Keratinocyte (primary cell): ENCODE measurements around the gene ASF1A. TPM values are rescaled to one million over a fixed set of nuclear protein-coding genes. Genes with fewer than 3 reads are reported as not detected.

Experiments used
- DNase-seq: peaks from one replicate; pipeline ENCODE4 v3.0.0-alpha.2; 2011; ENCODE audit warnings: low read depth, missing footprints, low spot score
- FAIRE-seq: peaks from 2 replicates; lab custom pipeline; 2011; peaks lifted over from hg19 to GRCh38; lab: Jason Lieb, UNC
- H2AFZ ChIP-seq: 2 replicates; pipeline ENCODE4 v1.6.0; 2012; ENCODE audit warnings: low read length, control low read depth, inconsistent platforms; ENCODE audit not compliant: control insufficient read depth
- H3K27ac ChIP-seq: 2 replicates; pipeline ENCODE4 v1.5.1; 2011; ENCODE audit warnings: low read length; ENCODE audit not compliant: control insufficient read depth, insufficient read depth
- H3K27me3 ChIP-seq: 3 replicates; pipeline ENCODE4 v1.6.0; 2011; ENCODE audit warnings: low read length; ENCODE audit not compliant: control insufficient read depth, insufficient read depth; ENCODE audit errors: extremely low read depth
- H3K36me3 ChIP-seq, 2 experiments: 2 replicates in 1 of 2; 3 replicates in 1 of 2; pipeline ENCODE4 v1.5.1; 2011; ENCODE audit warnings: low read length in 2 of 2, mild to moderate bottlenecking in 1 of 2; ENCODE audit not compliant: control insufficient read depth in 2 of 2, insufficient read depth in 2 of 2; ENCODE audit errors: extremely low read depth in 1 of 2
- H3K4me1 ChIP-seq: 3 replicates; pipeline ENCODE4 v1.5.1; 2011; ENCODE audit warnings: low read length; ENCODE audit not compliant: control insufficient read depth, insufficient read depth; ENCODE audit errors: extremely low read depth
- H3K4me2 ChIP-seq: 3 replicates; pipeline ENCODE4 v1.6.0; 2011; ENCODE audit warnings: low read depth, low read length; ENCODE audit not compliant: control insufficient read depth, insufficient read depth; ENCODE audit errors: extremely low read depth
- H3K4me3 ChIP-seq, 3 experiments: fragments of 200-600 bp in 1 of 3; sonication (generic) in 1 of 3; 2 replicates in 2 of 3; 3 replicates in 1 of 3; pipeline ENCODE4 v1.5.1; 2011 to 2016; ENCODE audit warnings: low read length in 3 of 3, mild to moderate bottlenecking in 3 of 3, control low read depth in 2 of 3, inconsistent platforms in 1 of 3, low read depth in 1 of 3, mixed read lengths in 1 of 3, mixed run types in 1 of 3, moderate library complexity in 1 of 3; ENCODE audit not compliant: control insufficient read depth in 2 of 3, insufficient read depth in 2 of 3; ENCODE audit errors: extremely low read depth in 1 of 3
- H3K79me2 ChIP-seq: 2 replicates; pipeline ENCODE4 v1.6.0; 2012; ENCODE audit warnings: low read length; ENCODE audit not compliant: control insufficient read depth, insufficient read depth
- H3K9ac ChIP-seq: 3 replicates; pipeline ENCODE4 v1.6.0; 2011; ENCODE audit warnings: low read length; ENCODE audit not compliant: control insufficient read depth, insufficient read depth; ENCODE audit errors: extremely low read depth
- H3K9me1 ChIP-seq: 3 replicates; pipeline ENCODE4 v1.6.0; 2011; ENCODE audit warnings: low read length; ENCODE audit not compliant: control insufficient read depth, insufficient read depth; ENCODE audit errors: extremely low read depth
- H3K9me3 ChIP-seq: 2 replicates; pipeline ENCODE4 v1.5.1; 2012; ENCODE audit warnings: low read depth, low read length; ENCODE audit not compliant: control insufficient read depth
- H4K20me1 ChIP-seq: 3 replicates; pipeline ENCODE4 v1.6.0; 2011; ENCODE audit warnings: low read length; ENCODE audit not compliant: control insufficient read depth, insufficient read depth; ENCODE audit errors: extremely low read depth
- CTCF ChIP-seq, 3 experiments: IDR thresholded peaks in 1 of 3; conservative IDR thresholded peaks in 1 of 3; optimal IDR thresholded peaks in 1 of 3; 2 replicates in 2 of 3; 3 replicates in 1 of 3; pipeline versions ENCODE3 to v1.5.1; 2011; ENCODE audit warnings: low read length in 3 of 3, mild to moderate bottlenecking in 3 of 3, moderate library complexity in 2 of 3, control low read depth in 1 of 3, inconsistent platforms in 1 of 3; ENCODE audit not compliant: insufficient read depth in 2 of 3; ENCODE audit errors: extremely low read depth in 1 of 3
- EZH2 ChIP-seq: IDR thresholded peaks from one replicate; pipeline ENCODE4 v1.6.1; 2012; ENCODE audit warnings: inconsistent platforms, mild to moderate bottlenecking, low read length, moderate library complexity
- dilution Hi-C: fragments of 300-500 bp; cut with MboI; formaldehyde crosslinking; loops from one replicate; pipeline ENCODE4 v1.7.0; 2020; ENCODE audit warnings: low sequenced_read_pairs; ENCODE audit not compliant: extremely low pct_ligation_motif_present
- polyA plus RNA-seq, 5 experiments: library from polyadenylated mRNA; depleted of rRNA in 3 of 5; stranded (reverse) in 3 of 5; stranded (forward) in 1 of 5; unstranded in 1 of 5; fragments of >200 nt; gene quantifications; 1 replicate in 1 of 5; 2 replicates in 3 of 5; 3 replicates in 1 of 5; pipeline versions ENCODE4 v1.2.1 to v1.2.3, GENCODE V29; 2011 to 2012; ENCODE audit warnings: missing spikeins in 2 of 5, low read depth in 1 of 5, low replicate concordance in 1 of 5

Gene ASF1A
- polyA plus RNA-seq, 1 donor (not counting 4 experiments of a cell fraction or from before 2014, with no cell fraction given) = 19.9 TPM

DNA sequence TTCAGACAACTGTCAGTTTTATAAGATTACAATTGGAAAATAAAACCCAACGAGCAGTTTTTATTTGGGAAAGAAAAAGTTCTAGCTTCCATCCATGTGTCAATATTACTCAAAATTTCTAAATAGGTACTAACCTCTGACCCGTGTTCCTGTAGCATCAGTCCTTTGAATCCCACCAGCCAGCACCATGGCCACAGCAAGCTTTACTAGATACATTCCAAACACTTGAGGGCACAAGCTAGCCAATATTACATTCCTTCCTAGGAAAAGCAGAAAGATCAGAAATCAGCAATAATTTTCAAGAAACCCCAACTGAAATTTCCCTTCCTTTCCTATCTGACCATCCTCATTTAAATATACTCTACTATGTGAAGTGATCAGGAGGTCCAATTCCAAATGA, 19.2 kb downstream of the ASF1A start:
- no peak overlapping the region for H2AFZ ChIP-seq
- no peak overlapping the region for H3K4me3 ChIP-seq
- no peaks in the 10 kb centered on the region for H3K9me1 ChIP-seq
- H3K27me3 ChIP-seq = no peaks in the 10 kb centered on the region
- TF ChIP-seq EZH2 (no peak), CTCF (optimal IDR thresholded peaks at IDR 0.05 in 1 of 3, IDR thresholded peaks at IDR 0.05 in 1 of 3, conservative IDR thresholded peaks at IDR 0.05 in 1 of 3; ENCODE audit: extremely low read depth in 1 of 3, insufficient read depth in 2 of 3, low read length in 3 of 3) (no peak)
- dilution Hi-C loops = no loop called here
- FAIRE-seq (no peak), DNase-seq (no peak)
- H3K9ac ChIP-seq = no peak overlapping the region
- no peaks in the 10 kb centered on the region for H3K79me2 ChIP-seq
- H3K4me2 ChIP-seq = no peak overlapping the region
- H3K9me3 ChIP-seq = no peaks in the 10 kb centered on the region
- H3K27ac ChIP-seq = no peak overlapping the region
- peaks cover 3 to 22% of the 10 kb centered on the region in 2 experiments for H3K36me3 ChIP-seq
- no peaks in the 10 kb centered on the region for H4K20me1 ChIP-seq
- H3K4me1 ChIP-seq = no peaks in the 10 kb centered on the region

GRCh38 chr6:118914598-118914997, 20.6 kb downstream of the ASF1A start:
- DNase-seq = no peak
- H3K4me1 ChIP-seq = no peaks in the 10 kb centered on the region

More at GRCh38 chr6:118914598-118914997, 20.6 kb downstream of the ASF1A start:
- Histone ChIP-seq H3K9me1 (no peaks in the 10 kb centered on the region), H3K4me3 (no peak overlapping the region), H3K27ac (no peak overlapping the region), H3K4me2 (no peak overlapping the region), H3K27me3 (no peaks in the 10 kb centered on the region), H2AFZ (no peak overlapping the region), H3K36me3 (peaks cover 3 to 15% of the 10 kb centered on the region in 2 experiments), H4K20me1 (no peaks in the 10 kb centered on the region), H3K9ac (no peak overlapping the region), H3K9me3 (no peaks in the 10 kb centered on the region), H3K79me2 (no peaks in the 10 kb centered on the region)
- no peak for TF ChIP-seq EZH2
- no peak for TF ChIP-seq CTCF (optimal IDR thresholded peaks at IDR 0.05 in 1 of 3, IDR thresholded peaks at IDR 0.05 in 1 of 3, conservative IDR thresholded peaks at IDR 0.05 in 1 of 3; ENCODE audit: extremely low read depth in 1 of 3, insufficient read depth in 2 of 3, low read length in 3 of 3)
- FAIRE-seq = no peak
- dilution Hi-C loops = no loop called here
